Ecto neural progenitor cell (in vitro differentiated cells): Measurements from ENCODE around the gene MSRB3.

ENCODE experiments used
- DNase-seq: peaks from one replicate; pipeline ENCODE4 v3.0.0-alpha.2; 2018; ENCODE audit warnings: low spot score

MSRB3 gene

GRCh38 chr12:65326616-65327015 is 48.1 kb downstream of the MSRB3 start:
- no peak for DNase-seq

DNA sequence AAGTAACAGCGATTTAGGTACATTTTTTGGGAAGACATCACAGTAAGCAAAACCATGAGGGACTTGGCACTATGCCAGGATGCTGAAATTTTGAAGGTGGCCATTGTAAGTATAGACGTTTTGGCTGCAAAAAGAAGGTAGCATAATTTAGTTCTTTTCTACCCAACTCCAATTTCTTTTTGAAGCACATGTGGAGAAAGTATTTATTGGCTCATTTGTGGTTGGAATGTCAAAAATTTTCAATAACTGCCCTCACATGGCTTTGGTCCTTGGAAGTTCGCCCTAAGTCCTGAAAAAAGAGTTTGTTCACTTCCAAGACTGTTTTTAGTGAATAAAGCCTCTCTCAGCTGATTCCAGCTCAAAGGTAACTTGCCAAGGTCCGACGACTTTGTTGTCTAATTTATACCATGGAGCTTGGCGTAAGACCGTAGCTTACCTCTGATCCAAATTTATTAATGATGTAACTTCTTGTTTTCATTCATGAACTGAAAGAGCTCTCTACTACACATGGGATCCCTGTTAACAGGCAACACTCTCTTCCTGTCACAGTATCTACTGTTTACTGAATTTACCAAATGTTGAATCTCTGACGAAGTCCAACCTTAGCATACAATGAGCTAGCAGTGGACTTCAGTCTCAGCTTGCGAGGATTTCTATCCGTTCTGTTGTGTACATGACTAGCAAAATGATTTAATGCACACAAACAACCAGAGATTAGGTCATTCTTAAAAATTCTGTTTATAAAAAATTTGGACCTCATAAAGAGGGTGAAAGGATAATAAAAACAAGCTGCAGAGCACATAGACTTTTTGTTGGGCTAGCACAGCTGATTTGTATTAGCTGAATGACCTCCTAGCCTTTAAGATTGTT is 49.0 kb downstream of the MSRB3 start:
- DNase-seq = no peak

DNA sequence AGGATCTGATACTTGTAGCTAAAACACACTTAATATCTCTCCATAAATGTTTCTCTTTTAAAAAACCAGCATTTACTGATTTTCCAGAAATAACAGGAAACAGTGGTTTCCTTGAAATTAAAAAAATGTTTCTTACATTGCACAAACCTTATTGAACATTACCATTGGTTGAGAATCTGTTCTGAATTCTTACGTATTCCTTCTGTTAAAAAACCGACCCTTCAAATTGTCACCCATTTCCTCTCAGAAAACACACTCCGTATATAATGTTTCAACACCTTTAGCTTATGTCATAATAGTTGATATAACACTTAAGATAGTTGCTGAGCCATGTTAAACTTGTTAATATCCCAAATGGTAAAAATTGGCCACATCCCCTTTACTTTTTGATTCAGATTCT is 51.2 kb downstream of the MSRB3 start:
- no peak for DNase-seq

GRCh38 chr12:65330331-65330730 is 51.8 kb downstream of the MSRB3 start:
- no peak for DNase-seq

DNA sequence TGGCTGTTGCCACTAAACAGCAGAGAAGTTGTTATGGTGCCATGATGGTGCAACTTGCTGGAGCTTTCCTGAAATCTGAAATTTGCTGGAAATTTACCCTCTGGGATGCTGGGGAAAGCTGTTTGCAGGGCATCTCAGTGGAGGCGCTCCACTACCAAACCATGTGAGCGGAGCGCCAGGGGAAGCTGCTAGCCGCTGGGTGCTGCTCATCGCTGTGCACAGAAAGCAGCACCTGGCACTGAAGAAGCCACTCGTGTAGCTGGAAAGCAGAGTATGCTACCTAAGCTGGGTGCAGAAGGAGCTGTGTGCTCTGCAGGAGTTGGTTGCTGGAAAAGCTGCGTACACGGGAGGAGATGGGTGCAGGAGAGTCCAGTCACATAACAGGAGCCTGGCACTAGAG is 53.0 kb downstream of the MSRB3 start:
- DNase-seq = no peak

DNA sequence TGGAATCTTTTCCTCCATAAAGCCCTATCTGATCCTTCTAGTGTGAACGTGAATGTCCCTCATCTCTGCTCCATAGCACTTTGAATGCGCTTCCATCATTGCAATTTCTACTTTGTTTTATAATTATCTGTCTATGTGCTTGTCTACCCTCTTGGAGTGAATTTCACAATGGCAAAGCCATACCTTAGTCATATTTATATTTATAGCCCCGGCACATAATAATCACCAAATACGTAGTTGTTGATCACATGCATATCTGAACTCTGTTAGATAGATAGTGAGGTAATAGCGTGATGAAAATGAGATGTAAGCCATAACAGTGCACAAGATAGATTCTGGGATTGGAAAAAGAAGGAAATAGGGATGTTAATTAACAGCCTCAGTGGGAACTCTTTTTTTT is 55.2 kb downstream of the MSRB3 start:
- no peak for DNase-seq

GRCh38 chr12:65334521-65334920 is 56.0 kb downstream of the MSRB3 start:
- DNase-seq = no peak

- no peak for DNase-seq
These were observed 56.7 kb downstream of the MSRB3 start for GRCh38 chr12:65335021-65335714.

DNA sequence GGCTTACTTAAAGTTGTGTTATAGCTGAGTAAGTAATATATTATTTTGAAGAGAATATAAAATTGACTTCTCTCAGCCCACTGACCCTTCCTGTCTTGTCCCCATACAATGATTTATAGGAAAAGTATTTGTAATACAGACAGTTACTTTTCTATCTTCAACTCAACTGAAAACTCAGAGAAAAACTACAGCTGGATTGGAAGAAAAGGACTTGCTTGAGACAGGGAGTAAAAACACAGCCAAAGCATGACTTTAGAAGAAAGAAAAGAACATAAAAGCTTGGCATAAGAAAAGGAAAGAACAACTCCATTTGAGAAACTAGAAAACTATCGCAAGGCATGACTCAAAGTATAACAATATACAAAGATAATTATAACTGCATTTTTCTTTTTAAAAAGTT is 57.5 kb downstream of the MSRB3 start:
- no peak for DNase-seq

- no peak for DNase-seq
These were observed 60.7 kb downstream of the MSRB3 start for GRCh38 chr12:65339161-65339560.

GRCh38 chr12:65343230-65343629 is 64.7 kb downstream of the MSRB3 start:
- no peak for DNase-seq

- no peak for DNase-seq
These were observed 65.3 kb downstream of the MSRB3 start for GRCh38 chr12:65343801-65344200.

- DNase-seq = no peak
These were observed 77.0 kb downstream of the MSRB3 start for GRCh38 chr12:65355461-65355860.

GRCh38 chr12:65362234-65363031 is 84.0 kb downstream of the MSRB3 start:
- no peak for DNase-seq

GRCh38 chr12:65364046-65364445 is 85.6 kb downstream of the MSRB3 start:
- DNase-seq = no peak

- no peak for DNase-seq
These were observed 88.9 kb downstream of the MSRB3 start for GRCh38 chr12:65367396-65367795.

DNA sequence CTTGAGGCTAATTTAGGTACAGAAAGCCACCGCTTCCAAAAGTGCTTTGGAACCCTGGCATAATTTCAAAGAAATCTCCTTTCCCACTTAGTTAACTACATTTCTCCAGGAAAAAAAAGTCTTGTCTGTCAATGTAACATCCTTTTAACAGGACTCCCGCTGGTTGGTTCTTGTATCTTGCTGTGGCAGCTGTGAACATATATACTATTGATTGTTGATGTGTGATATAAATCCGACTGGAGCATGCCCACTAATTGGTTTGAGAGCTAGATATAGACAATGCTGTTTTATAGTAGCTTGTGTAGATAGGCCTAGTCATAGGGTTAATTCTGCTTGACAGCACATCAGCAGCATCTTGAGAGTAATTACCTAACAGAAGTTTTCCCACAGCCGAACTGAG is 89.6 kb downstream of the MSRB3 start:
- no peak for DNase-seq

DNA sequence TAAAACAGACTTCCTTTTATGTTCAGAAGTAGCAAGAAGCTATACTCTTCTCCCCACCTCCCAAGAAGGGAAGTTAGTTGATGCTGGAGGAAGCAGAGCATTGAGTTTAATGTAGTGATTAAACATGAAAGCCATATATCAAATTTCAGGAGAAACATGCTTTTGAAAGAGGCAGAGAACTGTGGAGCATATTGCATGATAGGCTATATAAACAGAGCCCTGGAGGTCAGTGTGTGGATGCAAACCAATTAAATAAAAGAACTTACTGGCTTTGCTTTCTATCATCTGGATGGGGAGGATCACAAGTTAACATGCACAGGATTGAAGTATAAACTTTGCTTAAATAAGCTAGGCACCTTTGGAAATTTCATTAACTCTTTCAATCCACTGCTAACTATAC is 94.1 kb downstream of the MSRB3 start:
- DNase-seq = no peak

DNA sequence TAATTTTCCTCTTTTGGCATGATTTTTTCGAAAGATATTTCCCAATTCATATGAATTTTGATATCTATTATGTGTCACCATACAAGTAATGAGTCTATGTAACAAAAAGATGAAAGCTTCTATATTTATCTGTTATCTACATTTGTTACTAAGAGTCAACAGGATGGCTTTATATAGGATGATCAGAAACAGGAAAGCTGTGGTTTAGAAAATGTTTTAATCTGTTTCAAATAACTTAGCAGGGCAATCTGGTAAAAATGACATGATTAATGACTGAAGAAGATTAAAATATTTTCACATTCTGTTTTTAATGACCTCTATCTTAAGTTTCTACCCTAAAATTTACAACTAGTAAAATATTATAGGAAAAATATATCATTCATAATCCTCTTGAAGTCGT is 105.8 kb downstream of the MSRB3 start:
- no peak for DNase-seq

GRCh38 chr12:65387396-65387795 is 108.9 kb downstream of the MSRB3 start:
- DNase-seq = no peak

DNA sequence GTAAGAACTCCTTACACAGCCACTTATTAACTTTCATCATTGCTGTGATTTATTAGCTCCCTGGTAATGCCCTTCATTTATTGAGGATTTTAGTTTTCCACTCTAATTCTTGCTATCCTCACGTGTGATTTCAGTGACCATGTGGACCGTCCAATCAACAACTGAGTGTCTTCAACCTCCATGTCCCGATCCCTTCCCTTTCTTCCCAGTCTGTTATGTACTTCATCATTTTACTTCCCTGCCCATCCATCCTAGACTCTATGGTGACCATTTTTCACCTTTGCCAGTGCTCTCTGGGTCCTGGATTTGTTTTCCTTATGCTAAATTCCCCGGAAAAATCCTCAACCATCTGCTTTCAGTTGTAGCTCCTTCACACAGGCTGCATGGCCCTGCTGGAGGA is 111.0 kb downstream of the MSRB3 start:
- DNase-seq = no peak

DNA sequence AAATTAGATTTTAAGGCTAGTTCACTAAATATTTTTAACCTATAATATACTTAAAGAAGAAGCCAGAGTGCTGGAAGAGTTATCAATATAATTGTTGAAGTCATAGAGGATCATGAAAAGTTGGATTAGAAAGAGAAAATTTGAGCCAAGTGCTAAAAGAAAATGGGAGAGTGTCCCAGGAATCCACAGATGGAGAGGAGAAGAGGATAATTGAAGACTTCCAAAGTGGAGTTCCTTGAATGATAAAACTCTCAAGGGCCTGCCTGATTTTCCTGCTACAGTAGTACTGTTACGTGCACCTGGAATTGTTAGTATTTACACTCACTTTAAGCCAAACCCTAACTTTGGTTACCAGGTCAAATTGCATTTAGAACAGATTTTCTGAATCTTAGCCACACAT is 113.2 kb downstream of the MSRB3 start:
- no peak for DNase-seq

DNA sequence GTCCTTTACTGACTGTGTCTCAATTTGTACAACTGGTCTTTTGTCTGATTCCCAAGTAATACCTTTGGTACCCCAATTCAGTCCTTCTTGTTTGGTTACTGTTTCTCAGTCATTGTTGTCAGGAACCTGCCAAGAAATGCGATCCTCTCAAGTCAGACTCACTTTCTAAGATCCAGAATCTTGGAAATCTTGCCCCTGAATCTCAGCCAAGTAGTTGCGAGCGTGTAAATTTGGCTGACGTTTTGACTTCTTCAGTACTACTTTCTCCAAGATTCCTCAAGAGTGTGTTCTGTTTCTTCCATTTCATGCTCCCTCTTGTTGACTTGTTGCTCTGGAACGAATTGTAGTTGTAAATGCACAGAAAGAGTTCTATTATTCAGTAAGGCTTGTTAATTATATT is 114.0 kb downstream of the MSRB3 start:
- DNase-seq = no peak
